GM04503 (cell line): ENCODE results near the gene COCH.

ENCODE experiments used
- DNase-seq: peaks from one replicate; pipeline ENCODE4 v3.0.0-alpha.2; 2012; ENCODE audit warnings: low read depth

COCH gene

DNA sequence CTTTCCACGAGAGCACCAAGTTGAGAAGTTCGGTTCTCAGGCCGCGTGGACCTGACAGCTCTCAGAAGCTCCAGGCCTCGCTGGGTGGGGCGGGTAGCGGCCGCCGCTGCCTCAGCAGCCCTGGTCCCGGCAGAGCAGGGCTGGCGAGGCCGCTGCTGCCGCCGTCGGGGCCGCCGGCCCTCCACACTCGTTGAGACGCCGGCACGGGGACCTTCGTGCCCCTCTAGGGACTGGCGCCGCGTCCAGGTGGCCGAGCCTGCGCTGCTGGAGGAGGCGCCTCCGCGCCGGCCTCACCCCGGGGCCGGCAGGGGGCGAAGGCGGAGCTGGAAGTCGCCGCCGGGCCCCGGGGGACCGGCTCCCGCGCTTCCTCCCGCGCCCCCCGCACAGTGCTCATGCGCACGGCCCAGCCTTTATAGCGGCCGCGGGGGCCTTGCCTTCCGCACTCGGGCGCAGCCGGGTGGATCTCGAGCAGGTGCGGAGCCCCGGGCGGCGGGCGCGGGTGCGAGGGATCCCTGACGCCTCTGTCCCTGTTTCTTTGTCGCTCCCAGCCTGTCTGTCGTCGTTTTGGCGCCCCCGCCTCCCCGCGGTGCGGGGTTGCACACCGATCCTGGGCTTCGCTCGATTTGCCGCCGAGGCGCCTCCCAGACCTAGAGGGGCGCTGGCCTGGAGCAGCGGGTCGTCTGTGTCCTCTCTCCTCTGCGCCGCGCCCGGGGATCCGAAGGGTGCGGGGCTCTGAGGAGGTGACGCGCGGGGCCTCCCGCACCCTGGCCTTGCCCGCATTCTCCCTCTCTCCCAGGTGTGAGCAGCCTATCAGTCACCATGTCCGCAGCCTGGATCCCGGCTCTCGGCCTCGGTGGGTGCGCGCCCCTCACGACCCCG lies at the start of gene COCH:
COCH (plus strand) TSS at position 440 of the 879 bp plus-strand sequence; CDS start at position 820, 380 bp downstream.
- DNase-seq, result no peak

- no peak for DNase-seq
Measured at GRCh38 chr14:30826070-30826469, 48.3 kb upstream of the COCH start.

- no peak for DNase-seq
Measured at GRCh38 chr14:30829853-30830252, 44.5 kb upstream of the COCH start.

DNA sequence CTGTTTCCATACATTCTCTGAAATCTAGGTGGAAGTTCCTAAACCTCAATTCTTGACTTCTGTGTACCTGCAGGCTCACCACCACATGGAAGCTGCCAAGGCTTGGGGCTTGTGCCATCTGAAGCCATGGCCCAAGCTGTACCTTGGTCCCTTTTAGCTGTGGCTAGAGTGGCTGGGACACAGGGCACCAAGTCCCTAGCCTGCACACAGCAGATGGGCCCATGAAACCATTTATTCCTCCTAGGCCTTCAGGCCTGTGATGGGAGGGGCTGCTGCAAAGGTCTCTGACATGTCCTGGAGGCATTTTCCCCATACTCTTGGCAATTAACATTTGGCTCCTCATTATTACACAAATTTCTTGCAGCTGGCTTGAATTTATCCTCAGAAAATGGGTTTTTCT lies 40.0 kb upstream of the COCH start:
- no peak for DNase-seq

GRCh38 chr14:30838351-30838750 lies 36.0 kb upstream of the COCH start:
- no peak for DNase-seq

DNA sequence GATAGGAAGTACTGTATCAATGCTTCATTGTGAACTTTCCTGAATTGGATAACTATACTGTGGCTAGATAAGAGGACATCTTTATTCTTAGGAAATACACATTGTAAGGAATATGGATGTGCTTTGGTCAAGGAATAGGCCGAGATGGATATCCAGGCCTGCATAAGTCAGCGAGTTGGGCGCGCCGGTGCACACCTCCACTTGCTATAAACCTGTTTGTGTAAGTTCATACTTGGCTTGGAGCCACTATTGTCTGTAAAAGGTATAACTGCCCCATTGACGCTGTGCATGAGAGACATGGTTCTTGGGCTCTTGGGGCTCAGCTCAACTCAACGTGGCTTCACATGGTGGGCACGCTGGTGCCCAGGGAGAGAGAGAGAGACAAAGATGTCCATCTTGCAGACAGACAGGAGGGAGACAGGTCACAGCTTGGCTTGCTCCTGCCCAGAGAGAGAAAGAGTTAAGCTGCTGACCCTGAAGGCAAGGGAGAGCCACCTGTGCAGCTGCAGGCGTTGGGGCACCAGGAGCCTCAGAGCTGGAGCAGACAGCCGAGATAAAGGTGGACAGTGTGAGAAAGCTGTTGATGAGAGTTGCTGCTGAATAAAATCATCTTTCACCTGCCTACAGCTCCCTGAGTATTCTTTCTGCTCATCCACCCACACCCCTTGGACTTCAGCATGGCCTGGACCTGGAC lies 34.1 kb upstream of the COCH start:
- no peak for DNase-seq

- DNase-seq, result no peak
Measured at GRCh38 chr14:30842431-30842830, 31.9 kb upstream of the COCH start.

DNA sequence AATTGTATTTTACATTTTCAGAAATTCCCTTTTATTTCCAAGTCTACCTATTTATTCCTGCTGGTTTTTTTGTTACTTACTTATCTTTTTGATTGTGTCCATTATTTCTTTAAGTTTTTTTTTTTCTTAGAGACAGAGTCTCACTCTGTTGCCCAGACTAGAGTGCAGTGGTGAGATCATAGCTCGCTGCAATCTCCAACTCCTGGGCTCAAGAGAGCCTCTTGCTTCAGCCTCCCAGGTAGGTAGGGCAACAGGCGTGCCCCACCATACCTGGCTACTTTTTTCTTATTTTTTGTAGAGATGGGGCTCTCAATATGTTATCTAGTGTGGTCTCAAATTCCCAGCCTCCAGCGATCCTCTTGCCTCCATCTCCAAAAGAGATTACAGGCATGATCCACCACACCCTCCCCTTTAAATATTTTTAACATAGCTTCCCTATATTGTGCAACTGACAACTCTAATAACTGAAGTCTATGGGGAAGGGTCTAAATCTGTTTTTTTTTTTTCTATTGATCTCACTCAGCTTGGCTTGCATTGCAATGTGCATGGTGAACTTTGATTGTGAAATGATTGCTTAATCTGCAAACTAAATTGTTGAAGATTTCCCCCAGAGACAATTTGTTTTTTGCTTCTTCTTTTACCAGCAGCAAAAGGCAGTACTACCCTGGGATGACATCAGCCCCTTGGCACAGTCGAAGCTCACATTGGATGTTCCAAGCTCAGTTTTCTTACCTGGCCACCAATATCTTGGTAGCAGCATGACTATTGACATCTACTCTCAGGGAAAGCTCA lies 25.7 kb upstream of the COCH start:
- no peak for DNase-seq

DNA sequence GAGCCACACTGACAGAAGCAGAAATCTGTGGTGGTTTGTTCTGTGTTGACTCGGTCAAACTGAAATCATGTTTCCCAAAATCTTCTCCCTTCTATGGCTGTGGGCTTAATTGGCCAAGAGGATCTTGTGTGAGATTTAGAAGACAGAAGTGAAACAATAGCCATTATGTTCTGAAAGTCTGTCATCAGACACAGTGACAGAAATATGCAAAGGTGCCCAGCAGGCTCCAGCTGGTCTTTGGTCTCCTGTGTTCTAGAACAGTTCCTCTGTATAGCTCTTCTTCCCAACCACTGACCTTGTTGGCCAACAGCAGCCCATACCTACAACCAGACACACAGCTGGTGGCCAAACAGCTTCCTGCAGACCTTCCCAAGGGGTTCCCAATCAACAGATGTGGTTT lies 25.0 kb upstream of the COCH start:
- no peak for DNase-seq

GRCh38 chr14:30849983-30850382 lies 24.4 kb upstream of the COCH start:
- DNase-seq, result no peak

DNA sequence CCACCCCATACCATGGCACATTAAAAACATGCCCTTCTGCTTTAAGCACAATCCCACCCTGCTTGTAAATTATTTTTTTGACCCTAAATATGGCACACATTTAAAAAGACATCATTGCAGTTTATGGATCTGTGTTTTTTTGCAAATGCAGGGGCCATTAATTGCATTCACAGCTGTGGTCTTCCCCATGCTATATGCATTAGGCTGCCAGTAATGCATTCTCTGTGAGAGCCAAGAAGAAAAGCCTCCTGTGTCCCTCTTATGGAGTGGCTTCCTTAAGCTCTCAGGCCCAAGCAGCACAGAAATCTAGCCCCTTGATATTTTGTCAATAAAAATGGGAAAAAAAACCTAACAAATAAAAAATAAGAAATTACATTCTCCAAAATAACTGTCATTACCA lies 20.4 kb upstream of the COCH start:
- DNase-seq, result no peak

DNA sequence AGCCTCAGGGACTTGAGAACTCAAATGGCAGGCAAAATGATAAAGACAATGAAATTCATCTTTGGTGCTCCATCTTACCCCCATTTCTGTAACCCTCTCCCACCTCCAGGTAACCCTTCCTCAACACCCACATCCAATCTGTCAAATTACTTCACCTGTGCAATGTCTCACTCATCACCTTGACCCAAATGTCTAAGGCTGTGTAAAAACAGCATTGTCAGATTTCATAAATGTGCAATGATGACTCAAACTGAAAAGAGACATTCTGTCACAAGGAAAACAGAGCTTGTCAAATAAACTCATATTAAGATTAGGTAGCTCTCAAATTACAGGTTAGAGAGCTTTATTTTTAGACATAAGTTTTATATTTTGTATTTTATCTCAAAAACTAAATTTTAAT lies 19.9 kb upstream of the COCH start:
- DNase-seq, result no peak

- DNase-seq, result no peak
Measured at GRCh38 chr14:30855345-30856037, 18.9 kb upstream of the COCH start.

DNA sequence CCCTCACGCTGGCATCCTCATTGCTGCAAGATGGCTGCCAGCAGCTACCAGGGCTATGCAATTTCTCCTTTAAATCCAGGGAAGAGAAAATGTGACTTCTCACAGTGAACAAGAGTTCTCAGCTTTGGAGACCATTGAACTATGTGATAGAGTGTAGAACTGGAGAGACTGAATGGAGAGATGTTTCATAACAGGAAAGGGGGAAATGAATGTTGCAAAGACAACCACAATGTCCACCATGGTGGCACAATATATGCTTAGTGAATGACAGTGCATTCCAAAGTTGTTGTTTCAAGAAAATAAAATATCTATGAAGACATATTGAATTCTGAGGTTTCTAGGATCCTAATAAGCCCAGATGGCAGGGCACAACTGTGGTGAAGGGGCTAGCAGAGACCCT lies 13.2 kb upstream of the COCH start:
- DNase-seq, result no peak

- no peak for DNase-seq
Measured at GRCh38 chr14:30864934-30865333, 9.4 kb upstream of the COCH start.

GRCh38 chr14:30868736-30869135 lies 5.6 kb upstream of the COCH start:
- DNase-seq, result no peak

DNA sequence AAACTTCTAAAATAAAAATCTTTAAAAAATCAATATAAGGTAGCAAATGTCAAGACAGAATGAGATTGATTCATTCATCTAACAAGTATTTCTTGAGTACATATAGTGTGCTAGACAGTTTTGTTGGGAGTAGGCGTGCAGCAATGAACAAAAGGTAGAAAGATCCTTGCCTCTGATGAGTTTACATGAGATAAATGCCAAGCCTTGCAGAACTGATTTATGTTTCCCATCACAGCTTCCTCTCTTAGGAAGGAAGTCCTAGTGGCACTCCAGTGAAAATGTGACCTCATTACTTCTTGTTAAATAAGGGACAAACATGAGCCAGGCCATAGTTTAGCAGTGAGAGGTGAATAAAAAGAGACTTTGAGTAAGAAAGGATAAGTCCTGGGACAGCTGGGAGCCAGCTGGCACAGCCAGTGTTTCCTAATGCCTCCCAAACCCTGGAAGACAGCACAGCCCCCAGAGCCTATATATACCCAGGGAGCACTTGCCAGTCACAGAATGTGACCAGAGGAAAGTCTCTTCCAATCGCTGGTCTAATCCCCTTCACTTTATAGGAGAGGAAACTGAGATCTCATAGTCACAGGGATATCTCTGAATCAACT lies 4.7 kb upstream of the COCH start:
- no peak for DNase-seq

GRCh38 chr14:30872602-30873001 lies 1.8 kb upstream of the COCH start:
- no peak for DNase-seq

GRCh38 chr14:30873308-30874119 lies 845 bp upstream of the COCH start:
- DNase-seq, result no peak

DNA sequence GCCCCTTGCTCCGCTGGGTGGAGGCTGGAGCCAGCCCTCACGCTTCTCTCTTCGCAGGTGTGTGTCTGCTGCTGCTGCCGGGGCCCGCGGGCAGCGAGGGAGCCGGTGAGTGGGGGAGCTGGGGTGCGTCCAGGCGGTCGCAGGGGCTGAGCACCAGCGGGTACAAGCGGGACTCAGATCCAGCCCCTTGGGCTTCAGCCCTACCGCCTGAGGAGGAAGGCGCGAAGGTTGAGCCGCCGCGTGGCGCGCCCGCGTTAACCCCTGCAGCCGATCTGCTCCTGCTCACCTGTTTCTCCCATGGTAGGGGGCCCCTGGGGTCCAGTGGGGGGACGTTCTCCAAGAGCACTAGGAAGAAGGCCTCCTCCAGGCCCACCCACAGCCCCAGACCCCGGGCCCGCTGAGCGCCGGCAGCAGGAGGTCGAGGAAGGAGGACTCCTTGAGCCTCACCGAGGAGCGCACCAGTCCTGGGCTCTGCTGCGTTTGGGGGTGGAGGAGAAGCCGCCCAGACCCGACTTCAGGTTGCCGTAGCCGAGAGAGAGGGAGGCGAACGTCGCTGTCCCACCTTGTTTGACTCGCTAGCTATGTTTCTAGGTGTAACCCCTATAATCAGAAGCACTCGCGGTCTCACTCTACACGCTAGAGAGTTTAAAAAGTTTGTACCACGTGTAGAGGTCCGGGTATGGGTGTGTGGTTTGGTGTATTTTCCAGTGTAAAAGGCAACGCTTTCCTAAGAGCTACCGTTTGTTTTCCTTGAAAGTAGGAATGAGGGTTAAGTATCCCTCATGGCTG lies 834 bp downstream of the COCH start:
- DNase-seq, result no peak
